Osteocyte (in vitro differentiated cells): Measurements from ENCODE around the gene STAT4. TPM values are rescaled to one million over a fixed set of nuclear protein-coding genes. Genes with fewer than 3 reads are reported as not detected.

ENCODE experiments used
- DNase-seq: peaks from one replicate; pipeline ENCODE4 v3.0.0; 2021; ENCODE audit warnings: mixed read lengths; ENCODE audit not compliant: unreplicated experiment; ENCODE audit errors: extremely low spot score
- H3K27ac Mint-ChIP-seq: one replicate; pipeline ENCODE4 v1.8.0; 2021; ENCODE audit warnings: mild to moderate bottlenecking, mixed read lengths; ENCODE audit not compliant: unreplicated experiment
- H3K27me3 Mint-ChIP-seq: one replicate; pipeline ENCODE4 v1.8.0; 2021; ENCODE audit warnings: mixed read lengths; ENCODE audit not compliant: unreplicated experiment
- H3K36me3 Mint-ChIP-seq: one replicate; pipeline ENCODE4 v1.8.0; 2021; ENCODE audit warnings: mixed read lengths; ENCODE audit not compliant: unreplicated experiment
- H3K4me1 Mint-ChIP-seq: one replicate; pipeline ENCODE4 v1.8.0; 2021; ENCODE audit warnings: mixed read lengths; ENCODE audit not compliant: unreplicated experiment
- H3K4me3 Mint-ChIP-seq: one replicate; pipeline ENCODE4 v1.8.0; 2021; ENCODE audit warnings: mild to moderate bottlenecking, moderate library complexity, mixed read lengths; ENCODE audit not compliant: unreplicated experiment
- H3K9me3 Mint-ChIP-seq: one replicate; pipeline ENCODE4 v1.8.0; 2021; ENCODE audit warnings: mixed read lengths; ENCODE audit not compliant: unreplicated experiment
- CTCF ChIP-seq: fragments of 200-600 bp; sonication (generic); IDR thresholded peaks from 2 replicates; pipeline ENCODE4 v1.5.0; 2021; ENCODE audit warnings: antibody characterized with exemption, mild to moderate bottlenecking, moderate library complexity
- total RNA-seq: library from RNA; stranded (reverse); gene quantifications from 2 replicates; pipeline ENCODE4 v1.2.1, GENCODE V29; 2021

STAT4 gene
- total RNA-seq, 1 donor from 2014 or later = 1.3 TPM

GRCh38 chr2:190987116-190987515 lies 163.7 kb downstream of the STAT4 start:
- peaks cover 75% of the 10 kb centered on the region for H3K36me3 Mint-ChIP-seq
- H3K4me1 Mint-ChIP-seq = no peaks in the 10 kb centered on the region
- H3K27me3 Mint-ChIP-seq = no peaks in the 10 kb centered on the region

GRCh38 chr2:190986221-190986953 lies 164.4 kb downstream of the STAT4 start:
- H3K27ac Mint-ChIP-seq = no peak overlapping the region
- no peak for TF ChIP-seq CTCF
- H3K4me1 Mint-ChIP-seq = peaks cover under 1% of the 10 kb centered on the region
- DNase-seq = no peak
- H3K36me3 Mint-ChIP-seq = peaks cover 80% of the 10 kb centered on the region
- H3K4me3 Mint-ChIP-seq = no peak overlapping the region
- H3K9me3 Mint-ChIP-seq = no peaks in the 10 kb centered on the region
- no peaks in the 10 kb centered on the region for H3K27me3 Mint-ChIP-seq

More at GRCh38 chr2:190987116-190987515, 163.7 kb downstream of the STAT4 start:
- Mint-ChIP-seq H3K27ac (no peak overlapping the region), H3K9me3 (no peaks in the 10 kb centered on the region), H3K4me3 (no peak overlapping the region)
- no peak for DNase-seq
- no peak for TF ChIP-seq CTCF

- H3K4me3 Mint-ChIP-seq = no peak overlapping the region
- H3K9me3 Mint-ChIP-seq = no peaks in the 10 kb centered on the region
- H3K4me1 Mint-ChIP-seq = peaks cover 19% of the 10 kb centered on the region
- H3K27me3 Mint-ChIP-seq = no peaks in the 10 kb centered on the region
- TF ChIP-seq CTCF = no peak
- peaks cover 77% of the 10 kb centered on the region for H3K36me3 Mint-ChIP-seq
- no peak overlapping the region for H3K27ac Mint-ChIP-seq
- no peak for DNase-seq
These were observed 166.2 kb downstream of the STAT4 start for GRCh38 chr2:190984595-190984994.

GRCh38 chr2:190982262-190983034 lies 168.3 kb downstream of the STAT4 start:
- peaks cover 24% of the 10 kb centered on the region for H3K4me1 Mint-ChIP-seq
- no peak overlapping the region for H3K27ac Mint-ChIP-seq
- TF ChIP-seq CTCF = no peak
- H3K36me3 Mint-ChIP-seq = peaks cover 84% of the 10 kb centered on the region
- no peak overlapping the region for H3K4me3 Mint-ChIP-seq
- DNase-seq = no peak
- no peaks in the 10 kb centered on the region for H3K9me3 Mint-ChIP-seq
- H3K27me3 Mint-ChIP-seq = no peaks in the 10 kb centered on the region

GRCh38 chr2:190981733-190982132 lies 169.1 kb downstream of the STAT4 start:
- Mint-ChIP-seq H3K27ac (no peak overlapping the region), H3K4me1 (peaks cover 24% of the 10 kb centered on the region), H3K36me3 (peaks cover 82% of the 10 kb centered on the region), H3K9me3 (no peaks in the 10 kb centered on the region), H3K27me3 (no peaks in the 10 kb centered on the region), H3K4me3 (no peak overlapping the region)
- TF ChIP-seq CTCF = no peak
- no peak for DNase-seq
